ENCODE data around the gene ABCB4.

The ABCB4 gene

DNA sequence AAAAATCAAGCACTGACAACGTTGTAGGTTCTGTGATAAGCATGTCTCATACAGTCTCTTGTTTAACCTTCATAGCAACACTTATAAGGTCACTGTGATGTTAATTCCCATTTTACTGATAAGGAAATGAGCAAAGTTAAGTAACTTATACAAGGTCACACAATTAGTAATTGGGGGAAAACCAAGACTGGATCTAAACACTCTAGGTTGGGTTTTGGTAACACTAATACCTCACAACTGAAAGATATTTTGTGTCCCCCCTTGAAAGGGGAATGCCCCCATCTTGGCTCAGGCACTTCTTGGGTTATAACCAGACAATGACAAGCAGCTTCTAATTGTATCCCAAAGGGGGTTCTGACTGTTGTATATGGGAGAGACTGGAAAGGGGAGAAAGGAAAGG, 36.0 kb upstream of the ABCB4 start:
- DNase-seq (ENCODE audit: low read depth, low spot score), result no peak
- in situ Hi-C loops (cut with HindIII; ENCODE audit: low sequenced_read_pairs), result no loop called here
- TF ChIP-seq, protein P1, sequence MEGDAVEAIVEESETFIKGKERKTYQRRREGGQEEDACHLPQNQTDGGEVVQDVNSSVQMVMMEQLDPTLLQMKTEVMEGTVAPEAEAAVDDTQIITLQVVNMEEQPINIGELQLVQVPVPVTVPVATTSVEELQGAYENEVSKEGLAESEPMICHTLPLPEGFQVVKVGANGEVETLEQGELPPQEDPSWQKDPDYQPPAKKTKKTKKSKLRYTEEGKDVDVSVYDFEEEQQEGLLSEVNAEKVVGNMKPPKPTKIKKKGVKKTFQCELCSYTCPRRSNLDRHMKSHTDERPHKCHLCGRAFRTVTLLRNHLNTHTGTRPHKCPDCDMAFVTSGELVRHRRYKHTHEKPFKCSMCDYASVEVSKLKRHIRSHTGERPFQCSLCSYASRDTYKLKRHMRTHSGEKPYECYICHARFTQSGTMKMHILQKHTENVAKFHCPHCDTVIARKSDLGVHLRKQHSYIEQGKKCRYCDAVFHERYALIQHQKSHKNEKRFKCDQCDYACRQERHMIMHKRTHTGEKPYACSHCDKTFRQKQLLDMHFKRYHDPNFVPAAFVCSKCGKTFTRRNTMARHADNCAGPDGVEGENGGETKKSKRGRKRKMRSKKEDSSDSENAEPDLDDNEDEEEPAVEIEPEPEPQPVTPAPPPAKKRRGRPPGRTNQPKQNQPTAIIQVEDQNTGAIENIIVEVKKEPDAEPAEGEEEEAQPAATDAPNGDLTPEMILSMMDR (IDR thresholded peaks at IDR 0.05; ENCODE audit: low read depth, low read length), result no peak
- H3K4me3 ChIP-seq (ENCODE audit: low read depth, low read length), result no peak overlapping the region

- in situ Hi-C loops (cut with HindIII; ENCODE audit: low sequenced_read_pairs), result no loop called here
- no peak for DNase-seq (ENCODE audit: low read depth, low spot score)
- TF ChIP-seq, protein P1 (IDR thresholded peaks at IDR 0.05; ENCODE audit: low read depth, low read length), result no peak
- no peak overlapping the region for H3K4me3 ChIP-seq (ENCODE audit: low read depth, low read length)
These were observed 35.0 kb upstream of the ABCB4 start for GRCh38 chr7:87510411-87510875.

- TF ChIP-seq, protein P1 (IDR thresholded peaks at IDR 0.05; ENCODE audit: low read depth, low read length), result peak; percentile 24
- in situ Hi-C loops (cut with HindIII; ENCODE audit: low sequenced_read_pairs), result no loop called here
- H3K4me3 ChIP-seq (ENCODE audit: low read depth, low read length), result no peak overlapping the region
- DNase-seq (ENCODE audit: low read depth, low spot score), result no peak
These were observed 32.0 kb upstream of the ABCB4 start for GRCh38 chr7:87507446-87507845.

DNA sequence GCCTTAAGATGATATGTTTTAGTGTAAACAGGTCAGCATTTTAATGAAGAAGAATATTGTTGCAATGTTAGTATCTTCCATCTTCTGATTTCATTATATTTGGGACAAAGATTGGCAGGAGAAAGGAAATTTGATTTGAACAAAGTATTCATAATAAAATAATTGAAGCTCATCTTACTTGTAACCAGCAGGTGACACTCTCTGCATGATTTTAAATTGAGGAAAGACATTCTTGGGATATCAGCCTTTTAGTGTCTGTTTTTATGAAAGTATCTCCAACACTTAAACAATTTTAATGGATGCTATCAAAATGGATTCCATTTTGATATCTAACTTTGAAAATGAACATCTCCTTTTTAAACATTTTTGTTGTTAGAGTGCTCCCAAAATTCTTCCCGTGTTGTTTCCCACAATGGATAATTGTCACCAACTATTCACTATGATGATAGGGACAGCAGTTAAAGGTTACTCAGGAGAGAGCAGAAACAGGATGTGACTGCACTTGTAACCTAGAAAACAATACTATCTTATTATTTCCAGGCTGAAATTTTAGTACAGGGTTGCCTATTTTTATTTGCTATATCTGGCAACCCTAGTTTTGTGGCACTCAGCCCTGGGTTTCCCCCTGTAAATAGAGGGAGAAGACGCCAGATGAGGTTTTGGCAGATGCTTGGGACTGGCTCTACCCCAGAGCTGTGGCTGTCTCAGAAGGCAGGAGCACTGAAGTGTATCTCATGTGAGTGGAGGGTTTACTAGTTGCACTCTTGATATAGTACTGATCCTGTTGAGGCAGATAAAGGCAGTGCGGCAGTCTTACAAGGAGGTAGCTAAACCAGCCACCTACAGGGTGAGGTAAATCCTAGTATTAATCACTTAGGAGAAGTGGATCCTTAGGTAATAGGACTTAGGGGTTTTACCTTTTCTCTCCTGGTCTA, 31.0 kb upstream of the ABCB4 start:
- in situ Hi-C loops (cut with HindIII; ENCODE audit: low sequenced_read_pairs), result no loop called here
- DNase-seq (ENCODE audit: low read depth, low spot score), result peak; percentile 15
- no peak overlapping the region for H3K4me3 ChIP-seq (ENCODE audit: low read depth, low read length)
- TF ChIP-seq, protein P1 (IDR thresholded peaks at IDR 0.05; ENCODE audit: low read depth, low read length), result peak; percentile 35

DNA sequence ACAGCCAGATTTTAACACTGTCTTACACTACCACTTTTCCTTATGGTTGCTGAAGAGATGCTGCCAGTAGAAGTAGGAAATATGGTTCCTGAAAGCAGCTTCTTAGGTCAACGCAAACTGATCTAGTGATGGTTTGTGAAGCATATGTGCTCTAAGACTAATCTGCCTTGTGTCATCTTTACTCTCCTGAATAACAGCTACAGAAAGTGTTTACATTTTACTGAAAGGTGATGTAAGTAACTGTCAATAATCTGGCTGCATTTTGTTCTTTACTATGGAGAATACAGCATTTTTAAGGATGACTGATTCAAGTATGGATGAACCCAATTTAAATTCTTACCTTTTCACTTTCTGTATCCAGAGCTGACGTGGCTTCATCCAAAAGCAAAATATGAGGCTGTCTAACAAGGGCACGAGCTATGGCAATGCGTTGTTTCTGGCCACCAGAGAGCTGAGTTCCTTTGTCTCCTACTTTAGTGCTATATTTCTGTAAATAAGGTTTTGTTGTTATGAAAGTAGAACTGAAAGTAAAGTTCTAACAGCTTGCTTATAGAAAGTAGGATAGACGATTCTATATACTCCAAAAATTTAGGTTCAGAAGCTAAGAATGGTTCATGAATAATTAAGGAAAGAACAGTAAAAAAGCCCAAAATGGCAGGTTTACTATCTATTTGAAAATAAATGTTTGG, 30.2 kb upstream of the ABCB4 start:
- H3K4me3 ChIP-seq (ENCODE audit: low read depth, low read length), result no peak overlapping the region
- TF ChIP-seq, protein P1 (IDR thresholded peaks at IDR 0.05; ENCODE audit: low read depth, low read length), result no peak
- in situ Hi-C loops (cut with HindIII; ENCODE audit: low sequenced_read_pairs), result no loop called here
- DNase-seq (ENCODE audit: low read depth, low spot score), result no peak

DNA sequence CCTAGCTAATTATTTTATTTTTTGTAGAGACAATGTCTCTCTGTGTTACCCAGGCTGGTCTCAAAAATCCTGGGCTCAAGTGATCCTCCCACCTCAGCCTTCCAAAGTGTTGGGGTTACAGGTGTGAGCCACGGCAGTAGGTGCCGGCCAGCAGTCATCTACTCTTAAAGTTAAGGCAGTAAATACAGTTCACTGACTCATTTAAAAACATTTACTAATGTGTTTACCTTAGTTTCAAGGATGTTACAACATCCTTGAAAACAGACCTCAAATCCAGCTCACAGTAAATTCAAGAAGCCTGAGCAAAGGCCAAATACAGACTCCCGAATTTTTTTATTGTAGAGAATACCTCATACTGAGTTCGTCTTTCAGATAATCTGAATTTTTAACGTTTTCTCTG, 29.6 kb upstream of the ABCB4 start:
- in situ Hi-C loops (cut with HindIII; ENCODE audit: low sequenced_read_pairs), result no loop called here
- no peak overlapping the region for H3K4me3 ChIP-seq (ENCODE audit: low read depth, low read length)
- TF ChIP-seq, protein P1 (IDR thresholded peaks at IDR 0.05; ENCODE audit: low read depth, low read length), result no peak
- no peak for DNase-seq (ENCODE audit: low read depth, low spot score)

Measured in astrocyte of the spinal cord (primary cell).